DND-41 (cell line): Measurements from ENCODE around the gene PRKAR1A.

Experiments used
- ATAC-seq: fragments of 200-7000 bp; cut with Tn5 transposase; 3 replicates; pipeline ENCODE4 v1.9.1; 2021; ENCODE audit warnings: low read depth; ENCODE audit not compliant: insufficient read depth
- DNase-seq: peaks from one replicate; pipeline ENCODE4 v3.0.0-alpha.2; 2020
- H2AFZ ChIP-seq: 2 replicates; pipeline ENCODE4 v1.6.0; 2012; ENCODE audit warnings: low read depth, low read length
- H3K27ac ChIP-seq: 2 replicates; pipeline ENCODE4 v1.5.1; 2012; ENCODE audit warnings: low read length, inconsistent platforms
- H3K27me3 ChIP-seq: fragments of 200-600 bp; sonication (generic); 2 replicates; pipeline ENCODE4 v1.6.0; 2012; ENCODE audit warnings: low read length, mild to moderate bottlenecking, inconsistent platforms; ENCODE audit not compliant: insufficient read depth, poor library complexity
- H3K36me3 ChIP-seq: 2 replicates; pipeline ENCODE4 v1.5.1; 2012; ENCODE audit warnings: low read length, inconsistent platforms; ENCODE audit not compliant: insufficient read depth
- H3K4me1 ChIP-seq: 2 replicates; pipeline ENCODE4 v1.5.1; 2012; ENCODE audit warnings: mild to moderate bottlenecking, low read length; ENCODE audit not compliant: insufficient read depth
- H3K4me2 ChIP-seq: 2 replicates; pipeline ENCODE4 v1.6.0; 2012; ENCODE audit warnings: mild to moderate bottlenecking, moderate library complexity, low read length, inconsistent platforms; ENCODE audit not compliant: insufficient read depth
- H3K4me3 ChIP-seq, 2 experiments: fragments of 200-600 bp in 1 of 2; shearing (Covaris generic) in 1 of 2; 2 replicates each; pipeline ENCODE4 v1.5.1; 2012 to 2016; ENCODE audit warnings: inconsistent platforms in 2 of 2, low read length in 2 of 2, mild to moderate bottlenecking in 2 of 2, low read depth in 1 of 2, moderate library complexity in 1 of 2
- H3K79me2 ChIP-seq: 2 replicates; pipeline ENCODE4 v1.6.0; 2012; ENCODE audit warnings: low read length, inconsistent platforms; ENCODE audit not compliant: insufficient read depth
- H3K9ac ChIP-seq: 2 replicates; pipeline ENCODE4 v1.6.0; 2012; ENCODE audit warnings: low read depth, mild to moderate bottlenecking, inconsistent platforms, low read length, moderate library complexity
- H3K9me3 ChIP-seq: 2 replicates; pipeline ENCODE4 v1.5.1; 2012; ENCODE audit warnings: low read length, moderate library complexity, mild to moderate bottlenecking, inconsistent platforms; ENCODE audit not compliant: insufficient read depth, severe bottlenecking
- H4K20me1 ChIP-seq: 2 replicates; pipeline ENCODE4 v1.6.0; 2012; ENCODE audit warnings: low read length; ENCODE audit not compliant: insufficient read depth
- EZH2 ChIP-seq: IDR thresholded peaks from 3 replicates; pipeline ENCODE4 v1.6.1; 2012; ENCODE audit warnings: borderline replicate concordance, low read depth, mild to moderate bottlenecking, moderate library complexity, low read length, inconsistent platforms; ENCODE audit not compliant: severe bottlenecking
- TF ChIP-seq, protein P1 (sequence below): IDR thresholded peaks from 2 replicates; pipeline ENCODE4 v1.5.1; 2012; ENCODE audit warnings: borderline replicate concordance, low read length, moderate library complexity, mild to moderate bottlenecking; ENCODE audit not compliant: poor library complexity, severe bottlenecking; ENCODE audit errors: extremely low read depth

The PRKAR1A gene

GRCh38 chr17:68576811-68577496 is 64.7 kb downstream of the PRKAR1A start:
- Histone ChIP-seq H3K4me2 (no peak overlapping the region), H3K27me3 (peaks cover 3% of the 10 kb centered on the region), H2AFZ (no peak overlapping the region), H3K9me3 (no peaks in the 10 kb centered on the region), H4K20me1 (no peaks in the 10 kb centered on the region), H3K27ac (no peak overlapping the region), H3K36me3 (no peaks in the 10 kb centered on the region), H3K4me1 (no peaks in the 10 kb centered on the region), H3K79me2 (no peaks in the 10 kb centered on the region), H3K9ac (no peak overlapping the region), H3K4me3 (no peak overlapping the region)
- ATAC-seq (no peak), DNase-seq (no peak)
- TF ChIP-seq, protein P1, sequence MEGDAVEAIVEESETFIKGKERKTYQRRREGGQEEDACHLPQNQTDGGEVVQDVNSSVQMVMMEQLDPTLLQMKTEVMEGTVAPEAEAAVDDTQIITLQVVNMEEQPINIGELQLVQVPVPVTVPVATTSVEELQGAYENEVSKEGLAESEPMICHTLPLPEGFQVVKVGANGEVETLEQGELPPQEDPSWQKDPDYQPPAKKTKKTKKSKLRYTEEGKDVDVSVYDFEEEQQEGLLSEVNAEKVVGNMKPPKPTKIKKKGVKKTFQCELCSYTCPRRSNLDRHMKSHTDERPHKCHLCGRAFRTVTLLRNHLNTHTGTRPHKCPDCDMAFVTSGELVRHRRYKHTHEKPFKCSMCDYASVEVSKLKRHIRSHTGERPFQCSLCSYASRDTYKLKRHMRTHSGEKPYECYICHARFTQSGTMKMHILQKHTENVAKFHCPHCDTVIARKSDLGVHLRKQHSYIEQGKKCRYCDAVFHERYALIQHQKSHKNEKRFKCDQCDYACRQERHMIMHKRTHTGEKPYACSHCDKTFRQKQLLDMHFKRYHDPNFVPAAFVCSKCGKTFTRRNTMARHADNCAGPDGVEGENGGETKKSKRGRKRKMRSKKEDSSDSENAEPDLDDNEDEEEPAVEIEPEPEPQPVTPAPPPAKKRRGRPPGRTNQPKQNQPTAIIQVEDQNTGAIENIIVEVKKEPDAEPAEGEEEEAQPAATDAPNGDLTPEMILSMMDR, result no peak
- TF ChIP-seq EZH2, result no peak

DNA sequence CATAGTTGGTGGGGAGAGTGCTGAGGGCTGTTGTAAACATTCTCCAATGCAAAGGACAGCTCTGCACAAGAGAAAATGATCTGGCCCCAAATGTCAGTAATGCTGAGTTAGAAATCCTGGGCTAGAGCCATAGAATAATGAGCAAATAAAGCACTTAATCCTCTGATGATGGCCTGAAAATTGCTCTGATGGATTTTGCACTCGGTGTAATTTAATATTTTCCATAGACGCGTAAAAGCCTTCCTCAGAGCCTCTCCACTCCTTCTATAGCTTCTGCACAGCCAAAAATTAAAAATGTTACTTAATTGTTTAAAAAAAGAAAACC is 65.2 kb downstream of the PRKAR1A start:
- no peaks in the 10 kb centered on the region for H3K36me3 ChIP-seq
- DNase-seq, result no peak
- no peak overlapping the region for H2AFZ ChIP-seq
- no peaks in the 10 kb centered on the region for H3K79me2 ChIP-seq
- no peaks in the 10 kb centered on the region for H3K4me1 ChIP-seq
- H3K27me3 ChIP-seq, result peaks cover 3% of the 10 kb centered on the region
- no peak overlapping the region for H3K9ac ChIP-seq
- H3K9me3 ChIP-seq, result no peaks in the 10 kb centered on the region
- H4K20me1 ChIP-seq, result no peaks in the 10 kb centered on the region
- no peak overlapping the region for H3K27ac ChIP-seq
- no peak overlapping the region for H3K4me3 ChIP-seq
- ATAC-seq, result no peak
- TF ChIP-seq, protein P1, result no peak
- TF ChIP-seq EZH2, result no peak
- no peak overlapping the region for H3K4me2 ChIP-seq

GRCh38 chr17:68578236-68578635 is 66.0 kb downstream of the PRKAR1A start:
- Histone ChIP-seq H3K27ac (no peak overlapping the region), H3K4me3 (no peak overlapping the region), H3K79me2 (no peaks in the 10 kb centered on the region), H3K9me3 (no peaks in the 10 kb centered on the region), H3K4me2 (no peak overlapping the region), H3K4me1 (no peaks in the 10 kb centered on the region), H3K9ac (no peak overlapping the region), H4K20me1 (no peaks in the 10 kb centered on the region), H3K36me3 (no peaks in the 10 kb centered on the region), H3K27me3 (no peaks in the 10 kb centered on the region), H2AFZ (no peak overlapping the region)
- DNase-seq (no peak), ATAC-seq (no peak)
- no peak for TF ChIP-seq EZH2
- TF ChIP-seq, protein P1, result no peak
